IgD-negative memory B cell (primary cell): ENCODE results near the gene HAX1. TPM values are rescaled to one million over a fixed set of nuclear protein-coding genes. Genes with fewer than 3 reads are reported as not detected.
A peak's percentile ranks its signal among the peaks of the same experiment; 100 is the strongest.
"Not testable (repeated sequence)": the region's sequence is repeated elsewhere in the genome, so short reads cannot be mapped to it uniquely, and the experiment has no call there.

Experiments used
- H3K27ac Mint-ChIP-seq, 3 donors: one replicate each; pipeline ENCODE4 v1.8.0; 2020 to 2022; ENCODE audit warnings: mild to moderate bottlenecking in 3 of 3, mixed read lengths in 3 of 3, moderate library complexity in 1 of 3
- H3K27me3 Mint-ChIP-seq: one replicate; pipeline ENCODE4 v1.8.0; 2021; ENCODE audit warnings: mixed read lengths
- H3K36me3 Mint-ChIP-seq: one replicate; pipeline ENCODE4 v1.8.0; 2020; ENCODE audit warnings: mild to moderate bottlenecking, mixed read lengths
- H3K4me1 Mint-ChIP-seq, 3 donors: one replicate each; pipeline ENCODE4 v1.8.0; 2020 to 2022; ENCODE audit warnings: mixed read lengths in 3 of 3, mild to moderate bottlenecking in 1 of 3
- H3K4me3 Mint-ChIP-seq, 4 donors: one replicate each; pipeline ENCODE4 v1.8.0; 2020 to 2022; ENCODE audit warnings: mild to moderate bottlenecking in 4 of 4, mixed read lengths in 4 of 4, moderate library complexity in 3 of 4
- H3K9me3 Mint-ChIP-seq, 3 donors: one replicate each; pipeline ENCODE4 v1.8.0; 2020 to 2021; ENCODE audit warnings: mixed read lengths in 3 of 3, mild to moderate bottlenecking in 1 of 3
- polyA plus RNA-seq: library from polyadenylated mRNA; unstranded; fragments of 300-500 nt; fragmentation: Illumina TruSeq; gene quantifications from one replicate; pipeline ENCODE4 v1.2.3, GENCODE V29; 2021

The HAX1 gene
- polyA plus RNA-seq: 119 TPM

- Mint-ChIP-seq H3K27me3 (no peaks in the 10 kb centered on the region), H3K4me1 (peaks cover 15 to 25% (median 18%) of the 10 kb centered on the region in 3 donors), H3K9me3 (no peaks in the 10 kb centered on the region), H3K4me3 (peak within 1 kb of the TSS; percentile 96 to 98 (median 97)), H3K36me3 (peaks cover 2% of the 10 kb centered on the region), H3K27ac (peak within 1 kb of the TSS; percentile 90 to 99 (median 98))
These were observed at the start of gene HAX1 for GRCh38 chr1:154272217-154272998. Gene HAX1, plus strand, starts transcription at chr1:154272629. Its CDS starts 95 bp downstream, at chr1:154272724.

GRCh38 chr1:154222918-154223317 is 49.5 kb upstream of the HAX1 start:
- peaks cover 0 to 1% (median 0%) of the 10 kb centered on the region in 3 donors for H3K9me3 Mint-ChIP-seq
- H3K4me3 Mint-ChIP-seq: peak overlapping the region in 3 of 4 donors; percentile 84 to 94 (median 85)
- peak overlapping the region in 2 of 3 donors; percentile 90 for H3K27ac Mint-ChIP-seq
- peaks cover 36 to 54% (median 48%) of the 10 kb centered on the region in 3 donors for H3K4me1 Mint-ChIP-seq
- H3K36me3 Mint-ChIP-seq: peaks cover 1% of the 10 kb centered on the region
- H3K27me3 Mint-ChIP-seq: no peaks in the 10 kb centered on the region

- Mint-ChIP-seq H3K4me3 (peak overlapping the region in 2 of 4 donors; percentile 28 to 84), H3K27me3 (no peaks in the 10 kb centered on the region), H3K4me1 (peaks cover 36 to 48% (median 44%) of the 10 kb centered on the region in 3 donors), H3K27ac (peak overlapping the region in 2 of 3 donors; percentile 63 to 90), H3K9me3 (peaks cover 0 to 1% (median 0%) of the 10 kb centered on the region in 3 donors), H3K36me3 (peaks cover 1% of the 10 kb centered on the region)
These were observed 48.8 kb upstream of the HAX1 start for GRCh38 chr1:154223621-154224020.

DNA sequence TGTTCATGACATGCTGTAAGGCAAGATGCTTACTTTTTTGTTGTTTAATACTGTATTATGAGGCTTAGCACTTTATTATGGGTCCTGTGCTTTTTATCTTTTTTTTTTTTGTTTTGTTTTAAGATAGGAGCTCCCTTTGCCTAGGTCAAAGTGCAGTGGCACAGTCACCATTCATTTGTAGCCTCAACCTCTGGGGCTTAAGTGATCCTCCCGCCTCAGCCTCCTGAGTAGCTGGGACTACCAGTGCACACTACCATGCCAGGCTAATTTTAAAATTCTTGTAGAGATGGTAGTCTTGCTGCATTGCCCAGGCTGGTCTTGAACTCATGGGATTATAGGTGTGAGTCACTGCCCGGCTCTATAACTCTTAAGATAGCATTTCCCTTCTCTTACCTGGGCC is 47.1 kb upstream of the HAX1 start:
- H3K4me3 Mint-ChIP-seq: peak overlapping the region in 2 of 4 donors; percentile 17 to 84
- H3K27ac Mint-ChIP-seq: peak overlapping the region in 2 of 3 donors; percentile 77 to 90
- peaks cover 0 to 1% (median 0%) of the 10 kb centered on the region in 3 donors for H3K9me3 Mint-ChIP-seq
- H3K36me3 Mint-ChIP-seq: no peaks in the 10 kb centered on the region
- no peaks in the 10 kb centered on the region for H3K27me3 Mint-ChIP-seq
- peaks cover 34 to 38% (median 37%) of the 10 kb centered on the region in 3 donors for H3K4me1 Mint-ChIP-seq

DNA sequence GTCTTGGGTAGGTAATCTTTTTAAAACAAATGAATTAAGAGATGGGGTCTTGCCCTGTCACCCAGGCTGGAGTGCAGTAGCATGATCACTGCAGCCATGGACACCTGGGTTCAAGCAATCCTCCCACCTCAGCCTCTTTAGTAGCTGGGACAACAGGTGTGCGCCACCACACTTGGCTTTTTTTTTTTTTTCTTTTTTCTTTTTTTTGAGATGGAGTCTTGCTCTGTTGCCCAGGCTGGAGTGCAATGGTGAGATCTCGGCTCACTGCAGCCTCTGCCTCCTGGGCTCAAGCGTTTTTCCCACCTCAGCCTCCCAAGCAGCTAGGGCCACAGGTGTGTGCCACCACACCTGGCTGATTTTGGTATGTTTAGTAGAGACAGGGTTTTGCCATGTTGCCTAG is 41.3 kb upstream of the HAX1 start:
- H3K9me3 Mint-ChIP-seq, H3K27ac Mint-ChIP-seq, H3K4me1 Mint-ChIP-seq, H3K36me3 Mint-ChIP-seq, H3K4me3 Mint-ChIP-seq, H3K27me3 Mint-ChIP-seq: not testable (repeated sequence)

GRCh38 chr1:154233127-154233526 is 39.3 kb upstream of the HAX1 start:
- H3K27me3 Mint-ChIP-seq, H3K4me1 Mint-ChIP-seq, H3K27ac Mint-ChIP-seq, H3K4me3 Mint-ChIP-seq, H3K36me3 Mint-ChIP-seq, H3K9me3 Mint-ChIP-seq: not testable (repeated sequence)

GRCh38 chr1:154236855-154237254 is 35.6 kb upstream of the HAX1 start:
- no peaks in the 10 kb centered on the region for H3K9me3 Mint-ChIP-seq
- peaks cover 4% of the 10 kb centered on the region for H3K36me3 Mint-ChIP-seq
- H3K27me3 Mint-ChIP-seq: no peaks in the 10 kb centered on the region
- H3K4me3 Mint-ChIP-seq: no peak overlapping the region
- no peak overlapping the region for H3K27ac Mint-ChIP-seq
- peaks cover 0 to 10% (median 4%) of the 10 kb centered on the region in 3 donors for H3K4me1 Mint-ChIP-seq

DNA sequence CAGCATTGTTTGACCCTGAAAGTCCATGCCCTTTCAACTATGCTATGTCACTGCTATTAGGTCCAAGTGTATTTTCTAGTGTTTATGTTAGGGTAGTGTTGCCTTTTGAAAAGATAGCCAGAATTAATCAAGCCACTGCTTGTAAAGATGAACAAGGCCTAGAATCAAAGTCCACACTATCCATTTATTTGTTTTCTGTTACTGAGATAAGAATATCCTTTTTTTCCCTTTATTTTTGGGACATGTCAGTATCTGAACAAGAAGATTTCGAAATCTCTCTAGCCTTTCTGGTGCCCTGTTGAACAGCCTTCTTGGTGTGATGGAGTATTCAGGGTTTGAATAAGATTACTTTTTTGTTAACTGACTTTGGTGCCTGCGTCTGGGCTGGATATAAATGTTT is 35.0 kb upstream of the HAX1 start:
- H3K27ac Mint-ChIP-seq: no peak overlapping the region

DNA sequence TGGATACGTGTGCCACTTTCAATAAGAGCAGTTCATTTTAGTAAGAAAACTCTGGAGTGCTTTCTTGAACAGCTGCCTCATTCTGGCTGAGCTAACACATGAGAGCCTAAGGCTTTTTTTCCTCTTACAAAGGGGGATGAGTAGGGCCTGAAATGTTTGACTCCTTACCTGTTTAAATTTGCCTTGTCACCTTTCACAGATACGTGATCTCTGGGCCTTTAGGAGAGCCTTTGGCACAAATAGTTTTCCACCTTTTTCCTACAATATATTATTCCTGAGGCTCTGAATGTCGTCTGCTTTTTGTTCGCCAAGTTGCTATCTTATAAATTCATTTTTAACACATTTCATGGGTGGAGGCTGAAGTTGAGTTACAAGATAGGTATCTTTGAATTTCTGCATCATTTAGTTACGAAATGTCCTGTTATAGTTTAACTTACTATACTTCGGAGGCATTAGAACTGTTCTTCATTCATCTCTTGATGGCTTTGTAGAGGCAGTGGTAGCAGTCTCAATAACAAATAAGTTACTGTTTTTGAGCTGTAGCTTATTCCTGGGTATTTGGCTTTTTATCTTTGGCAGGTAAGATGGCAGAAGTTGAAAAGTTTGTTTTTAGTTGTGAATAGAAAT is 34.4 kb upstream of the HAX1 start:
- Mint-ChIP-seq H3K4me1 (peaks cover 1 to 10% (median 9%) of the 10 kb centered on the region in 3 donors), H3K27me3 (no peaks in the 10 kb centered on the region), H3K27ac (no peak overlapping the region), H3K4me3 (no peak overlapping the region), H3K36me3 (peaks cover 4% of the 10 kb centered on the region), H3K9me3 (no peaks in the 10 kb centered on the region)

More for the DNA sequence above, 35.0 kb upstream of the HAX1 start:
- Mint-ChIP-seq H3K27me3 (no peaks in the 10 kb centered on the region), H3K4me3 (no peak overlapping the region), H3K9me3 (no peaks in the 10 kb centered on the region), H3K4me1 (peaks cover 0 to 10% (median 8%) of the 10 kb centered on the region in 3 donors), H3K36me3 (peaks cover 4% of the 10 kb centered on the region)

GRCh38 chr1:154239491-154239890 is 32.9 kb upstream of the HAX1 start:
- H3K36me3 Mint-ChIP-seq: peaks cover under 1% of the 10 kb centered on the region
- H3K4me1 Mint-ChIP-seq: peaks cover 1 to 10% (median 9%) of the 10 kb centered on the region in 3 donors
- H3K27ac Mint-ChIP-seq: peak overlapping the region in 1 of 3 donors; percentile 90
- H3K4me3 Mint-ChIP-seq: no peak overlapping the region
- no peaks in the 10 kb centered on the region for H3K9me3 Mint-ChIP-seq
- no peaks in the 10 kb centered on the region for H3K27me3 Mint-ChIP-seq

DNA sequence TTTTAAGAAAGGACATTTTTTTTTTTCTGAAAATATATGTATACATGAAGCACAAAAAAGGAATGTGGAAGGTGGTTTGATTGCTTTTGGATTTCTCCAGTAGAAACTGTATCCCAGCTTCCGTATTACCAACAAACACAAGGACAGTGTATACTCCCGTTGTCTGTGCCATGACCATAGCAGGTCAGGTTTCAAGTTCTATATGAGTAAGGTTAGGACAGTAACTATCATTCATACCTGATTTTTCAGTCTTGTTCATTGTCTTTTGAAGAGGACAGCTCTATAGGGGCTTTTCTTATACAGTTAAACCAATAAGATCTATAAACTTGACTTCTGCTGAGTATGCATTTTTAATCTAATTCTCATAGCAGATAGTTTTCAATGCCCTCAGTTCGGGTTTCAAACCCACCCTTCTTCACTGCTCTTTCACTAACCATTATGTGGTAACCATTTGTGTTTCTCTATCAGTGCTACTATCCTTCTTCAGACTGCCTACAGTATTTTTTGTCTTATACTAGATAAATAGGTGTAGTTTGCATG is 32.1 kb upstream of the HAX1 start:
- no peak overlapping the region for H3K27ac Mint-ChIP-seq
- H3K9me3 Mint-ChIP-seq: no peaks in the 10 kb centered on the region
- no peaks in the 10 kb centered on the region for H3K36me3 Mint-ChIP-seq
- no peaks in the 10 kb centered on the region for H3K27me3 Mint-ChIP-seq
- no peak overlapping the region for H3K4me3 Mint-ChIP-seq
- H3K4me1 Mint-ChIP-seq: peaks cover 1 to 10% (median 9%) of the 10 kb centered on the region in 3 donors

DNA sequence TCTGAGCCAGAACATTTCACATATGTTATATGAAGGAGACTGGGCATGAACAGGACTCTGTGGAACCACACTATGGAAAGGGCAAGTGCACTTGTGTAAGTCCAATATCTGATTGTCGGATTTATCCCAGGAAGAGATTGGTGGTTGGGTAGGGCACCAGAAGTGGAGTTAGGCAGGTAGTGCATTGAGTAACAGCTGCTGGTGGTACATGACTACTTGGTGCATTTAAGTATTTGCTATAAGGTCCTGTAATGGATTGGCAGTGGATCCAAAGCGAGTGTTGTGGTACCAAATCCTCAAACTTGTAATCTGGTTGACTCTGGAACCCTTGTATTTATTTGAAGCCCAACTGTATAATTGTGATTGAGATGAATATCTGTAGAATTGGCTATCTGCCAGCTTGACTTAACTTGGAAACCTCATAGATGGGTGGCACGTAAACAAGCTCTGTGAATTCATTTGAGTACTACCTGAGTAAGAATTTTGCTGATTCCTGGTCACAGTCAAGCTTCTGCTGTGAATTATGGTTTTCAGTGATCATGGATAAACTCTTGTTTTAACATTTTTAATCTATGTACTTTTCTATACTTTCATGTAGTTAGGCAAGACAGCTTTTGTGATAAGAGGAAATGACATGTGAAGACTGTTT is 30.6 kb upstream of the HAX1 start:
- Mint-ChIP-seq H3K9me3 (no peaks in the 10 kb centered on the region), H3K4me3 (no peak overlapping the region), H3K36me3 (no peaks in the 10 kb centered on the region), H3K4me1 (peaks cover 1 to 10% (median 9%) of the 10 kb centered on the region in 3 donors), H3K27ac (no peak overlapping the region), H3K27me3 (no peaks in the 10 kb centered on the region)

DNA sequence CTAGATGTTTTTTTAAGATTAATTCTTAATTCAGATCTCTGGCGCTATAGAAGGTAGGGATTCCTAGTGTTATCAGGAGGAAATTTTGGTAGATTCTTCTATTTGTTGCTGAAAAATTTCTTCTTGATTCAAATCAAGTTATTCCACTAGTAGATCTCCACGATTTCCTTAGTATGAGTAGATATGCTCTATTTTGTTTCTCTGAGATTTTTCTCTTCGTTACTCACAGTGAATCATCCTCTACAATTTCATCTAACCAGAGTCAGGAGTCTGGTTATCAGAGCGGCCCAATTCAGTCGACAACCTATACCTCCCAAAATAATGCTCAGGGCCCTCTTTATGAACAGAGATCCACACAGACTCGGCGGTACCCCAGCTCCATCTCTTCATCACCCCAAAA is 18.8 kb upstream of the HAX1 start:
- peaks cover 0 to 2% (median 0%) of the 10 kb centered on the region in 3 donors for H3K4me1 Mint-ChIP-seq
- peak overlapping the region in 1 of 4 donors; percentile 63 for H3K4me3 Mint-ChIP-seq
- H3K27me3 Mint-ChIP-seq: no peaks in the 10 kb centered on the region
- no peaks in the 10 kb centered on the region for H3K9me3 Mint-ChIP-seq
- H3K27ac Mint-ChIP-seq: peak overlapping the region in 1 of 3 donors; percentile 23
- H3K36me3 Mint-ChIP-seq: peaks cover 3% of the 10 kb centered on the region

- H3K27ac Mint-ChIP-seq: no peak overlapping the region
- H3K36me3 Mint-ChIP-seq: peaks cover 3% of the 10 kb centered on the region
- no peaks in the 10 kb centered on the region for H3K27me3 Mint-ChIP-seq
- H3K4me1 Mint-ChIP-seq: peaks cover 0 to 2% (median 0%) of the 10 kb centered on the region in 3 donors
- no peaks in the 10 kb centered on the region for H3K9me3 Mint-ChIP-seq
- H3K4me3 Mint-ChIP-seq: no peak overlapping the region
These were observed 15.7 kb upstream of the HAX1 start for GRCh38 chr1:154256686-154257085.

DNA sequence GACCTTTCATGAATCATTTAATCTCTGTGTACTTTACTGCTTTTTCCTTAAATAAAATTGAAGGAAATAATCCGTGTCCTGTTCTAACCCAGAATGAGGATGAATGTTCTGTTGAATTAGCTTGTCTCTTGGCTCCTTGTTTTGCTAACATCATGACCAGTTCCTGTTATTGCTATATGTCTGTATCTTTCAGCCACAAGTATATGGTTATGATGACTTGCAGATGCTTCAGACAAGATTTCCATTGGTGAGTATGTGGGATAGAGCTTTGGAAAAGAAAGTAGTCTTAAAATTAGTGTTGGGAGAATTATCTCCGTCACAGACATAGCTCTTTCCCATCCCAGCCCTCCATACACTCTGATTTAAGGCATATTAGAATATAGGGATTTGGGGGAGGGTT is 13.6 kb upstream of the HAX1 start:
- Mint-ChIP-seq H3K27me3 (no peaks in the 10 kb centered on the region), H3K9me3 (no peaks in the 10 kb centered on the region), H3K36me3 (peaks cover 3% of the 10 kb centered on the region)

More for the DNA sequence above, 13.6 kb upstream of the HAX1 start:
- no peak overlapping the region for H3K4me3 Mint-ChIP-seq
- H3K4me1 Mint-ChIP-seq: peaks cover 0 to 2% (median 0%) of the 10 kb centered on the region in 3 donors
- H3K27ac Mint-ChIP-seq: no peak overlapping the region
